HEK293T (cell line): ENCODE measurements around the gene SDR42E2.
"Not testable (repeated sequence)": the region's sequence is repeated elsewhere in the genome, so short reads cannot be mapped to it uniquely, and the experiment has no call there.

ENCODE experiments used
- ARNT ChIP-seq: fragments of 450-650 bp; IDR thresholded peaks from 2 replicates; pipeline ENCODE4 v1.6.1; 2017; ENCODE audit warnings: mild to moderate bottlenecking
- BHLHE40 ChIP-seq: fragments of 450-650 bp; IDR thresholded peaks from 2 replicates; pipeline ENCODE4 v1.6.1; 2016; ENCODE audit warnings: mild to moderate bottlenecking, moderate library complexity, borderline replicate concordance
- ELF4 ChIP-seq: fragments of 450-650 bp; IDR thresholded peaks from 2 replicates; pipeline ENCODE4 v1.6.1; 2017; ENCODE audit warnings: antibody characterized with exemption
- FOXK2 ChIP-seq: fragments of 450-650 bp; IDR thresholded peaks from 2 replicates; pipeline ENCODE4 v1.6.1; 2016; ENCODE audit warnings: mild to moderate bottlenecking
- L3MBTL2 ChIP-seq: fragments of 450-650 bp; conservative IDR thresholded peaks from 2 replicates; pipeline ENCODE4 v1.6.1; 2016; ENCODE audit warnings: mild to moderate bottlenecking
- SP1 ChIP-seq: fragments of 450-650 bp; IDR thresholded peaks from 2 replicates; pipeline ENCODE4 v1.6.1; 2017
- TARDBP ChIP-seq: fragments of 450-650 bp; IDR thresholded peaks from 2 replicates; pipeline ENCODE4 v1.6.1; 2016
- ZNF384 ChIP-seq: fragments of 450-650 bp; IDR thresholded peaks from 2 replicates; pipeline ENCODE4 v1.6.1; 2016

- TF ChIP-seq TARDBP, BHLHE40, ELF4, SP1, ARNT, FOXK2, L3MBTL2, ZNF384: not testable (repeated sequence)
Observed at GRCh38 chr16:22216832-22217225, 54.5 kb downstream of the SDR42E2 start.
